HepG2 (cell line): Measurements from ENCODE around the gene DNAJB11. TPM values are rescaled to one million over a fixed set of nuclear protein-coding genes. Genes with fewer than 3 reads are reported as not detected.

ENCODE experiments used
- KMT2B ChIP-seq: IDR thresholded peaks from 2 replicates; pipeline ENCODE4 v1.6.1; 2016; ENCODE audit warnings: missing genetic modification reagents, missing compliant biosample characterization
- NFRKB ChIP-seq: fragments of 450-650 bp; IDR thresholded peaks from 2 replicates; pipeline ENCODE4 v1.6.1; 2017
- PCBP1 ChIP-seq: fragments of 200-400 bp; formaldehyde crosslinking; IDR thresholded peaks from 2 replicates; pipeline ENCODE4 v1.6.1; 2017; ENCODE audit warnings: mild to moderate bottlenecking, low read depth, low read length, borderline replicate concordance
- SNRNP70 ChIP-seq: fragments of 200-400 bp; formaldehyde crosslinking; IDR thresholded peaks from 2 replicates; pipeline ENCODE4 v1.6.1; 2017; ENCODE audit warnings: mild to moderate bottlenecking, low read depth, low read length, moderate library complexity
- ZNF550 ChIP-seq: sonication (generic); formaldehyde crosslinking; IDR thresholded peaks from 2 replicates; pipeline ENCODE4 v1.4.0; 2020; ENCODE audit warnings: mild to moderate bottlenecking, missing genetic modification reagents, borderline replicate concordance
- ZNF780A ChIP-seq: sonication (generic); formaldehyde crosslinking; IDR thresholded peaks from 2 replicates; pipeline ENCODE4 v1.8.0; 2022; ENCODE audit warnings: mild to moderate bottlenecking, missing genetic modification reagents, moderate library complexity
- polyA plus RNA-seq, 8 experiments: library from polyadenylated mRNA; depleted of rRNA in 3 of 8; stranded (reverse) in 7 of 8; unstranded in 1 of 8; fragments of >200 nt; fragmentation: Illumina TruSeq in 4 of 8; extraction: Trizol in 4 of 8; gene quantifications; 2 replicates each; pipeline versions ENCODE4 v1.2.1 to v1.2.3, GENCODE V29; 2011 to 2016; ENCODE audit warnings: low read depth in 4 of 8, missing spikeins in 1 of 8, mixed read lengths in 1 of 8; ENCODE audit not compliant: insufficient read depth in 1 of 8
- total RNA-seq, 5 experiments: library from RNA; depleted of rRNA; stranded (reverse); fragments of >200 nt; fragmentation: Illumina TruSeq; extraction: Trizol; gene quantifications; 2 replicates each; pipeline ENCODE4 v1.2.3, GENCODE V29; 2016; ENCODE audit warnings: low read depth in 1 of 5
- TF ChIP-seq, protein P1 (sequence below): sonication (generic); formaldehyde crosslinking; IDR thresholded peaks from 2 replicates; pipeline ENCODE4 v1.5.0; 2020; ENCODE audit warnings: mild to moderate bottlenecking, missing genetic modification reagents
- TF ChIP-seq, protein P2 (sequence below): sonication (generic); formaldehyde crosslinking; IDR thresholded peaks from 2 replicates; pipeline ENCODE4 v1.8.0; 2022; ENCODE audit warnings: mild to moderate bottlenecking, missing genetic modification reagents
- TF ChIP-seq, protein P3 (sequence below): fragments of 450-650 bp; IDR thresholded peaks from 2 replicates; pipeline ENCODE4 v1.6.1; 2017
- TF ChIP-seq, protein P4 (sequence below): sonication (generic); formaldehyde crosslinking; IDR thresholded peaks from 2 replicates; pipeline ENCODE4 v1.4.0; 2020; ENCODE audit warnings: missing genetic modification reagents
- TF ChIP-seq, protein P5 (sequence below): sonication (generic); formaldehyde crosslinking; IDR thresholded peaks from 2 replicates; pipeline ENCODE4 v1.4.0; 2020; ENCODE audit warnings: missing genetic modification reagents
- TF ChIP-seq, protein P6 (sequence below): sonication (generic); formaldehyde crosslinking; IDR thresholded peaks from 2 replicates; pipeline ENCODE4 v1.5.0; 2020; ENCODE audit warnings: mild to moderate bottlenecking, low read depth, missing genetic modification reagents, borderline replicate concordance

Gene DNAJB11
- total and polyA plus RNA-seq, 2 of the 13 experiments (the other 11 are each of a cell fraction or from before 2014, with no cell fraction given) = 41.0 to 132 TPM

DNA sequence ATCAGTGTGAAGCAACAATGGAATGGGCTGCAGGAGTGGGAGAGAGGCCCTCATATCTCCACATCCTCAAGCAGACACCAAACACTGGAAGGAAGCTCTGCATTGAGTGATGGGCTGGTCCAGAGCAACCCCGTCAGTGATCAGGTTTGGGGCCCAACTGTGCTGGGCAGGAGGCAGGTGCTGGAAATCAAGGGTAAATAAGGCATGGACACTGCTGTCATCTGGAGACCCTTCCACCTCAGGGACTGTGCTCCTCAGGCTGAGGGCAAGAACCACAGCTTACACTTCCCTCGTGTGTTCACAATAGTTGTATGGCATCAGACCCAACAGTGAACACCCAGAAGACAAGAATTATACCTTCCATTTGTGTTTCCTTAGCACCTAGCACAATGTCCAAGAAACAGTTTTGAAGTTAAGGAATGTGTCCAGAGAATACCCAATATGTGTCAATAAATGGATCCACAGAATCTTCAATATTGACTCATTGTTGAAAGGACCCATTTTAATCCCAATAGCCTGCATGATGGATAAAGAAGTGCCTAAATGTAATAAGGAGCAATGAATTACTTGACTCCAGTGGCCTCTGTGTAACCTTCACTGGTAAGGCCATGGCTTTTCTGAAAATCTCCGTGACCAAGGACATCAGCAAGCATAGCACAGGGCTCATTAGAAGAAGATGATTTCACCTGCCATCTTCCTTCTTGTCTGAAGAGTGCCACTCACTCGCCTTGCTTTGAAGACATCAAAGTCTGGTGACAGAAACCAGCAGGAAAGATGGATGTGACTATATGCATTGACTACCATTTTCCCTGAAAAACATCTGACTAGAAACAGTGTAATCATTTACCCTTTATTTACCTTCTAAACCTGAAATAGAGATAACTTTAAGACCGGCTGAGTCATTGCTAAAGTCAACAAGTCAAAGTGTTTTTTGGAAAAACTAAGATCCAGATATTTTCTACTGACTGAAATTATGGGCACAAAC is 35.3 kb downstream of the DNAJB11 start (continued):
- TF ChIP-seq, protein P1, sequence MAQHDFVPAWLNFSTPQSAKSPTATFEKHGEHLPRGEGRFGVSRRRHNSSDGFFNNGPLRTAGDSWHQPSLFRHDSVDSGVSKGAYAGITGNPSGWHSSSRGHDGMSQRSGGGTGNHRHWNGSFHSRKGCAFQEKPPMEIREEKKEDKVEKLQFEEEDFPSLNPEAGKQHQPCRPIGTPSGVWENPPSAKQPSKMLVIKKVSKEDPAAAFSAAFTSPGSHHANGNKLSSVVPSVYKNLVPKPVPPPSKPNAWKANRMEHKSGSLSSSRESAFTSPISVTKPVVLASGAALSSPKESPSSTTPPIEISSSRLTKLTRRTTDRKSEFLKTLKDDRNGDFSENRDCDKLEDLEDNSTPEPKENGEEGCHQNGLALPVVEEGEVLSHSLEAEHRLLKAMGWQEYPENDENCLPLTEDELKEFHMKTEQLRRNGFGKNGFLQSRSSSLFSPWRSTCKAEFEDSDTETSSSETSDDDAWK = no peak
- TF ChIP-seq ZNF780A (CRISPR knock-in tag) = no peak
- TF ChIP-seq, protein P2, sequence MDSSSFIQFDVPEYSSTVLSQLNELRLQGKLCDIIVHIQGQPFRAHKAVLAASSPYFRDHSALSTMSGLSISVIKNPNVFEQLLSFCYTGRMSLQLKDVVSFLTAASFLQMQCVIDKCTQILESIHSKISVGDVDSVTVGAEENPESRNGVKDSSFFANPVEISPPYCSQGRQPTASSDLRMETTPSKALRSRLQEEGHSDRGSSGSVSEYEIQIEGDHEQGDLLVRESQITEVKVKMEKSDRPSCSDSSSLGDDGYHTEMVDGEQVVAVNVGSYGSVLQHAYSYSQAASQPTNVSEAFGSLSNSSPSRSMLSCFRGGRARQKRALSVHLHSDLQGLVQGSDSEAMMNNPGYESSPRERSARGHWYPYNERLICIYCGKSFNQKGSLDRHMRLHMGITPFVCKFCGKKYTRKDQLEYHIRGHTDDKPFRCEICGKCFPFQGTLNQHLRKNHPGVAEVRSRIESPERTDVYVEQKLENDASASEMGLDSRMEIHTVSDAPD = 0 out of 2 replicates have a peak, but pooled peaks have one; percentile 43
- no peak for TF ChIP-seq NFRKB
- TF ChIP-seq ZNF550 (CRISPR knock-in tag) = no peak
- no peak for TF ChIP-seq KMT2B (CRISPR knock-in tag)
- TF ChIP-seq, protein P3, sequence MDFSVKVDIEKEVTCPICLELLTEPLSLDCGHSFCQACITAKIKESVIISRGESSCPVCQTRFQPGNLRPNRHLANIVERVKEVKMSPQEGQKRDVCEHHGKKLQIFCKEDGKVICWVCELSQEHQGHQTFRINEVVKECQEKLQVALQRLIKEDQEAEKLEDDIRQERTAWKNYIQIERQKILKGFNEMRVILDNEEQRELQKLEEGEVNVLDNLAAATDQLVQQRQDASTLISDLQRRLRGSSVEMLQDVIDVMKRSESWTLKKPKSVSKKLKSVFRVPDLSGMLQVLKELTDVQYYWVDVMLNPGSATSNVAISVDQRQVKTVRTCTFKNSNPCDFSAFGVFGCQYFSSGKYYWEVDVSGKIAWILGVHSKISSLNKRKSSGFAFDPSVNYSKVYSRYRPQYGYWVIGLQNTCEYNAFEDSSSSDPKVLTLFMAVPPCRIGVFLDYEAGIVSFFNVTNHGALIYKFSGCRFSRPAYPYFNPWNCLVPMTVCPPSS = no peak
- no peak for TF ChIP-seq PCBP1
- TF ChIP-seq SNRNP70 = no peak
- TF ChIP-seq, protein P4, sequence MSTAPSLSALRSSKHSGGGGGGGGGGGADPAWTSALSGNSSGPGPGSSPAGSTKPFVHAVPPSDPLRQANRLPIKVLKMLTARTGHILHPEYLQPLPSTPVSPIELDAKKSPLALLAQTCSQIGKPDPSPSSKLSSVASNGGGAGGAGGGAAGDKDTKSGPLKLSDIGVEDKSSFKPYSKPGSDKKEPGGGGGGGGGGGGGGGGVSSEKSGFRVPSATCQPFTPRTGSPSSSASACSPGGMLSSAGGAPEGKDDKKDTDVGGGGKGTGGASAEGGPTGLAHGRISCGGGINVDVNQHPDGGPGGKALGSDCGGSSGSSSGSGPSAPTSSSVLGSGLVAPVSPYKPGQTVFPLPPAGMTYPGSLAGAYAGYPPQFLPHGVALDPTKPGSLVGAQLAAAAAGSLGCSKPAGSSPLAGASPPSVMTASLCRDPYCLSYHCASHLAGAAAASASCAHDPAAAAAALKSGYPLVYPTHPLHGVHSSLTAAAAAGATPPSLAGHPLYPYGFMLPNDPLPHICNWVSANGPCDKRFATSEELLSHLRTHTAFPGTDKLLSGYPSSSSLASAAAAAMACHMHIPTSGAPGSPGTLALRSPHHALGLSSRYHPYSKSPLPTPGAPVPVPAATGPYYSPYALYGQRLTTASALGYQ = peak; percentile 92
- TF ChIP-seq, protein P5, sequence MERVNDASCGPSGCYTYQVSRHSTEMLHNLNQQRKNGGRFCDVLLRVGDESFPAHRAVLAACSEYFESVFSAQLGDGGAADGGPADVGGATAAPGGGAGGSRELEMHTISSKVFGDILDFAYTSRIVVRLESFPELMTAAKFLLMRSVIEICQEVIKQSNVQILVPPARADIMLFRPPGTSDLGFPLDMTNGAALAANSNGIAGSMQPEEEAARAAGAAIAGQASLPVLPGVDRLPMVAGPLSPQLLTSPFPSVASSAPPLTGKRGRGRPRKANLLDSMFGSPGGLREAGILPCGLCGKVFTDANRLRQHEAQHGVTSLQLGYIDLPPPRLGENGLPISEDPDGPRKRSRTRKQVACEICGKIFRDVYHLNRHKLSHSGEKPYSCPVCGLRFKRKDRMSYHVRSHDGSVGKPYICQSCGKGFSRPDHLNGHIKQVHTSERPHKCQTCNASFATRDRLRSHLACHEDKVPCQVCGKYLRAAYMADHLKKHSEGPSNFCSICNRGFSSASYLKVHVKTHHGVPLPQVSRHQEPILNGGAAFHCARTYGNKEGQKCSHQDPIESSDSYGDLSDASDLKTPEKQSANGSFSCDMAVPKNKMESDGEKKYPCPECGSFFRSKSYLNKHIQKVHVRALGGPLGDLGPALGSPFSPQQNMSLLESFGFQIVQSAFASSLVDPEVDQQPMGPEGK (CRISPR knock-in tag) = 0 out of 2 replicates have a peak, but pooled peaks have one; percentile 23
- TF ChIP-seq, protein P6, sequence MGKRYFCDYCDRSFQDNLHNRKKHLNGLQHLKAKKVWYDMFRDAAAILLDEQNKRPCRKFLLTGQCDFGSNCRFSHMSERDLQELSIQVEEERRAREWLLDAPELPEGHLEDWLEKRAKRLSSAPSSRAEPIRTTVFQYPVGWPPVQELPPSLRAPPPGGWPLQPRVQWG = no peak
- TF ChIP-seq, all 625 proteins: peak for 169
